ENCODE data around the gene CCDC57. TPM values are rescaled to one million over a fixed set of nuclear protein-coding genes. Genes with fewer than 3 reads are reported as not detected.

CCDC57 gene
- polyA plus RNA-seq, 3 donors, result 17.1 to 43.8 (median 20.1) TPM

DNA sequence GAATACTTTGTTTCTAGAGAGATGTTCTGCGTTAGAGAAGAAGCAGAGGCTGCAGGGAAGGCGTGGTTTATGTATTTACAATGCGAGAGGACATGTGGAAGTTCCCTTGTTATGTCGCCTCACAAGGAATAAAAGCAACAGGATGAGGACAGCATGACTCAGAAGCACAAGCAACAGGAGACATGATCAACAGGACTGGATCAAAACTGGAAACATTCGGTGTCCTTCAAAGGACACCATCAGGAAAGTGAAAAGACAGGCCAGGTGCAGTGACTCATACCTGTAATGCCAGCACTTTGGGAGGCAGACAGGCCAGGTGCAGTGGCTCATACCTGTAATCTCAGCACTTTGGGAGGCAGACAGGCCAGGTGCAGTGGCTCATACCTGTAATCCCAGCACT lies 52.6 kb downstream of the CCDC57 start:
- no peak overlapping the region for H3K4me2 ChIP-seq (replicated peaks; ENCODE audit: extremely low read depth, low read length, poor library complexity, severe bottlenecking)
- WGBS (ENCODE audit: insufficient coverage), result 77% methylated on average over 5 of the region's 5 CpGs
- no peak overlapping the region for H3K27ac Mint-ChIP-seq
- no peaks in the 10 kb centered on the region for H3K4me1 ChIP-seq (ENCODE audit: control insufficient read depth in 1 of 2, insufficient read depth in 2 of 2, low read length in 2 of 2)
- H2AFZ ChIP-seq (ENCODE audit: insufficient read depth, low read depth, low read length, poor library complexity, severe bottlenecking), result no peak overlapping the region
- DNase-seq, result no peak
- no peak overlapping the region for H3K4me3 Mint-ChIP-seq
- H3K27ac ChIP-seq (ENCODE audit: low read depth in 1 of 2, low read length in 2 of 2), result no peak overlapping the region
- TF ChIP-seq CTCF (IDR thresholded peaks at IDR 0.05), result no peak
- intact Hi-C loops (cut with micrococcal nuclease), result no loop called here
- peaks cover 3 to 11% of the 10 kb centered on the region in 2 donors for H3K36me3 ChIP-seq (replicated peaks in 1 of 2; ENCODE audit: control insufficient read depth in 1 of 2, insufficient read depth in 2 of 2, low read length in 2 of 2)
- no peaks in the 10 kb centered on the region for H3K9me3 ChIP-seq (replicated peaks in 1 of 2; ENCODE audit: control insufficient read depth in 1 of 2, insufficient read depth in 1 of 2, low read length in 2 of 2)
- H3K9me3 Mint-ChIP-seq, result no peaks in the 10 kb centered on the region
- no peaks in the 10 kb centered on the region for H3K4me1 Mint-ChIP-seq
- no peaks in the 10 kb centered on the region for H3K27me3 ChIP-seq (ENCODE audit: control insufficient read depth in 2 of 2, insufficient read depth in 2 of 2, low read length in 2 of 2)
- no peaks in the 10 kb centered on the region for H3K79me2 ChIP-seq (ENCODE audit: insufficient read depth, low read length)
- H3K36me3 Mint-ChIP-seq, result peaks cover 22 to 38% of the 10 kb centered on the region in 2 donors
- H4K20me1 ChIP-seq (ENCODE audit: insufficient read depth, low read length), result no peaks in the 10 kb centered on the region
- H3K9ac ChIP-seq (ENCODE audit: insufficient read depth, low read length, poor library complexity, severe bottlenecking), result no peak overlapping the region
- H3K27me3 Mint-ChIP-seq (ENCODE audit: low read depth in 3 of 3), result no peaks in the 10 kb centered on the region
- no peak overlapping the region for H3K4me3 ChIP-seq (replicated peaks in 1 of 3; ENCODE audit: low read depth in 2 of 3, low read length in 3 of 3)

DNA sequence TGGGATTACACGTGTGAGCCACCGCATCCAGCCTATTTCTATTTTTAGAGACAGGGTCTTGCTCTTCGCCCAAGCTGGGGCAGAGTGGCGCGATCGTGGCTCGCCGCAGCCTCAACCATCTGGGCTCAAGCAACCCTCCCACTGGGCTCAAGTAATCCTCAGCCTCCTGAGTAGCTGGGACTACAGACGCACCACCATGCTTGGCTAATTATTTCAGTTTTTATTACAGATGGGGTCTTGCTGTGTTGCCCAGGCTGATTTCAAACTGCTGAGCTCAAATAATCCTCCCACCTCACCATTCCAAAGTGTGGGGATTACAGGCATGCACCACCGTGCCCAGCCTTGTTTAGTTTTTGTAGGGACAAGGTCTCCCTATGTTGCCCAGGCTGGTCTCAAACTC lies 53.8 kb downstream of the CCDC57 start:
- Histone ChIP-seq H4K20me1 (ENCODE audit: insufficient read depth, low read length) (no peaks in the 10 kb centered on the region), H3K9ac (ENCODE audit: insufficient read depth, low read length, poor library complexity, severe bottlenecking) (no peak overlapping the region), H3K27me3 (ENCODE audit: control insufficient read depth in 2 of 2, insufficient read depth in 2 of 2, low read length in 2 of 2) (no peaks in the 10 kb centered on the region), H3K4me1 (ENCODE audit: control insufficient read depth in 1 of 2, insufficient read depth in 2 of 2, low read length in 2 of 2) (no peaks in the 10 kb centered on the region), H3K4me3 (replicated peaks in 1 of 3; ENCODE audit: low read depth in 2 of 3, low read length in 3 of 3) (no peak overlapping the region), H2AFZ (ENCODE audit: insufficient read depth, low read depth, low read length, poor library complexity, severe bottlenecking) (no peak overlapping the region), H3K79me2 (ENCODE audit: insufficient read depth, low read length) (no peaks in the 10 kb centered on the region), H3K4me2 (replicated peaks; ENCODE audit: extremely low read depth, low read length, poor library complexity, severe bottlenecking) (no peak overlapping the region), H3K27ac (ENCODE audit: low read depth in 1 of 2, low read length in 2 of 2) (no peak overlapping the region), H3K9me3 (replicated peaks in 1 of 2; ENCODE audit: control insufficient read depth in 1 of 2, insufficient read depth in 1 of 2, low read length in 2 of 2) (no peaks in the 10 kb centered on the region), H3K36me3 (replicated peaks in 1 of 2; ENCODE audit: control insufficient read depth in 1 of 2, insufficient read depth in 2 of 2, low read length in 2 of 2) (peaks cover 3 to 11% of the 10 kb centered on the region in 2 donors)
- Mint-ChIP-seq H3K4me3 (no peak overlapping the region), H3K27me3 (ENCODE audit: low read depth in 3 of 3) (no peaks in the 10 kb centered on the region), H3K4me1 (no peaks in the 10 kb centered on the region), H3K27ac (no peak overlapping the region), H3K36me3 (peaks cover 23 to 35% of the 10 kb centered on the region in 2 donors), H3K9me3 (no peaks in the 10 kb centered on the region)
- DNase-seq, result no peak
- WGBS (ENCODE audit: insufficient coverage), result 91% methylated on average over 8 of the region's 10 CpGs
- intact Hi-C loops (cut with micrococcal nuclease), result no loop called here
- TF ChIP-seq CTCF (IDR thresholded peaks at IDR 0.05), result no peak

Measured in CD14-positive monocyte (primary cell).